Measurements from ENCODE around the gene GRIN3A. TPM values are rescaled to one million over a fixed set of nuclear protein-coding genes. Genes with fewer than 3 reads are reported as not detected.
A peak's percentile ranks its signal among the peaks of the same experiment; 100 is the strongest.
"Not testable (repeated sequence)": the region's sequence is repeated elsewhere in the genome, so short reads cannot be mapped to it uniquely, and the experiment has no call there.

GRIN3A gene
- total RNA-seq, 1 donor from 2014 or later, result 0.81 TPM

DNA sequence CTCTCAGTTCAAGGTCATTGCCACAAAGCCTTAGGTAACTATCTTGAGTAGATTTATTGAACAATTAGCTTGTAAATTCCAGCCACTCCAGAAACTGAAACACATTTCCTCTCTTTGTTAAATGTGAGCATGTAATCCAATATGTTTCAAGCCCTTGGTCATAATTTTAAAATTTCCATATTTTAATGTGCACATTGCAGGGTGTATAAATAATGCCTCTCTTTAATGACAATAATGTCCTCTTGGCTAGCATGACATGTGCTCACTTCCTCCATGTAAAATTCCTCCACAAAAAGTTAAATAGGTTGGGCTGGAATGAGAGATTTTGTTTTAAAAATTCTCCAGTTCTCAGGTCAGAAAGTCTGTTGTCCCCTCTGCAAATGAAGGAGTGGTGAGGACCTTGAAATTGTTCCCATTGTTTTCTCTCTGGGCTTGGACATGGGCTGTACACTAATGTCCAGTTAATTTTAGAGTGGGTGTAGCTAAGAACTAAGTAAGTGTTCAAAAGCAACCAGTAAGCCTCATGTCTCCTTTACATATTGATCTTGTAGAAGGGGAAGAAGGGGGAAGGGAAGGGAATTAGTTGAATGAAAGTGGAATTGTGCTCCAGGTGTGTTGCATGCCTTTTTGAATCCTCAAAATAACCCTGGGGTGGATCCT lies 146.5 kb downstream of the GRIN3A start:
- intact Hi-C loops (cut with DNase I), result no loop called here

DNA sequence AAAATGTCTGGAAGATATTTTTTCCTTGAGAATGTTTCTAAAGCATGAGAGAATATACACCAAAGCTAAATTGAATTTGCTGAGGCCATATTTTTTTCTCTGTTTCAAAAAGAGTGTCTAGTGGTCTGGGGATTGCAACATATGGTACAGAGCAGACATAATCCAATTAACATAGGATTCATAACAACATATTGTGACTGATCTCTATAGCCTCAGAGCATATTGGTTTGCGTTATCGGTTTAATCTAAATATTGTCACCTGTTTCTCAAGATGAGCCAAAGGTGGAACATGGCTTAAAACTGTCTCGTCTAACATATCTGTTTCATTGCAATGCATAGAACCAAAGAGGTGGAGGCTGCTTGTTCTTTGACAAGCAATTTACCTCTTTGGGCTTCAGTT lies 147.5 kb downstream of the GRIN3A start:
- intact Hi-C loops (cut with DNase I), result no loop called here
- DNase-seq (no peak), ATAC-seq (ENCODE audit: poor library complexity) (no peak)

More for the DNA sequence above, 146.5 kb downstream of the GRIN3A start:
- DNase-seq, result no peak
- ATAC-seq (ENCODE audit: poor library complexity), result no peak

DNA sequence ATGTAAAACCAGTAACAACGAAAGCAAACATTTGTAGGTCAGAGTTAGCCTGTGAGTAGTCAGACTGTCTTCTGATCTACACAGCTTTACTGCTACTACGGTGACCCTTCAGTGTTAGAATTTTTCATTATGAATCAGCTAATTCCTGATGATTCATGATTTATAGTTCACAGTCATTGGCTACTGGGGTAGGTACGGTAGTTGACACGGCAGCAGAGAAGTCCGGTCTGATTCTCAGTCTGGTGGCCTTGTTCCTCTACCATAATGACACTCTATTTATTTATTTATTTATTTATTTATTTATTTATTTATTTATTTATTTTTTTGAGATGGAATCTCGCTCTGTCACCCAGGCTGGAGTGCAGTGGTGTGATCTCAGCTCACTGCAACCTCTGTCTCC lies 148.4 kb downstream of the GRIN3A start:
- DNase-seq; intact Hi-C loops (cut with DNase I); ATAC-seq (ENCODE audit: poor library complexity): not testable (repeated sequence)

DNA sequence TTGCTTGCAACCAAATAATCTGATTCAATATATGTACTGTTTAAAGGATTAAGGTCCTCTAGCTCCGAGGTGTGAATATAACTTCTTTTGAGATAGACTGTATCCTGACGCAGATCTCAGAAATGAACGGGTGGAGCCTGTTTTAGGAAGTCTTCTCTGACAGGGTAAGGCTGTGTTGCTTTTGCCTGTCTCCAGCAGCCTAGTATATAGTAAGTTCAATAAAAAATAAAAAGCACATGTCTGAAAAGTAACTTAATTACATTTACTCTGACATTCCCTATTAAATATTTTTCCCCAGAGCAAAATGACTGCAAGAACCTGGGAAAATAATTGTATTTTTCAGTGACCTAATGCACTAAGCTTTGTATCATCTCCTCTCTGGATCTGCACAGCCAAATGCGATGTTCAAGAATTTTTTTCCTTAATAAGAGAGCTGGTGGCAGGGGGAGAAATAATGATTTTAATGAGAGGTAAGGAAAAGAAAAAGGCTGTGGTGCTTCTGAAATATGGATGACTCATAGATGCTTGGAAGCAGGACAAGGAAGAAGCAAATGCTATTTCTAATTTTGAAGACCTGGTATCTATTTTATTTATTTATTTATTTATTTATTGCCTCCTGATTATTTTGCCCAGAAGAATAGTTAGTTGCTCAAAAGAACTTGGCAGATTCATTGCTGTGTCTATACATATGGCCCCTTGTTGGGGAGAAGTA lies 151.0 kb downstream of the GRIN3A start:
- ATAC-seq (ENCODE audit: poor library complexity) (no peak), DNase-seq (no peak)
- intact Hi-C loops (cut with DNase I), result no loop called here

DNA sequence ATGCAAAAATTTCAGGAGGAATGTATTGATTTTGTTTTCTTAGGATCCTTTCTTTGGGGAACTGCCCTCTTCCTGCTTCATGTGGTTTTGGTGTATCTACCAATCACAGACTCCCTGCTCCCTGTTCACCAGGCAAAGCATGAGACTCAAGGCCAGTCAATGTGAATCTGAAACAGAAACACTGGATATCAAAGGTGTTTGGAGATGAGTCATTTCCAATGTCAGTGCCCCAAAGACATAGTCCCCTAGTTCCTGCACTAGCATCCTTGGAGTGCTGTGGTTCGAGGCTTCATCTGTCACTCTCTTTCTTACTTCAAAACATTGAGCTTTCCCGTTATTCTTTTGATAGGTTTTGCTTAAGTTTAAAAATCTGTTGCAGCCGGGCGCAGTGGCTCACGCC lies 151.8 kb downstream of the GRIN3A start:
- ATAC-seq (ENCODE audit: poor library complexity) (no peak), DNase-seq (no peak)
- intact Hi-C loops (cut with DNase I), result no loop called here

DNA sequence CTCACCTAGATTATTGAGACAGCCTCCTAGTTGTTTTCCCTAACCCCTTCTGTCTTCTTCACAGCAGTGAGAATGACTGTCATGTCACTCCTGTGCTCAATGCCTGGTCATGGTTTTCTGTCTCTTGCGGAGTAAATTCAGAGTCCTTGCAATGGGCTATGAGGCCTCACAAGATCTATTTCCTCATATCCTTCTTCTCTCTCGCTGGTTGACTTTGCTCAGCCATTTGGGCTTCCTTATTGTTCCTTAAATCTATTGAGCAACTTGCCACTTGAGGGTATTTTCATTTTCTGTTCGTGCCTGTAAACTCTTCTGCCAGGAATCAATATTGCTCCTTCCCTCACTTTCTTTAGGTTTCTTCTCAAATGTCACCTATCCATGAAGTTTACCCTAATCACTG lies 152.7 kb downstream of the GRIN3A start:
- ATAC-seq (ENCODE audit: poor library complexity), result peak; percentile 52
- no peak for DNase-seq
- intact Hi-C loops (cut with DNase I), result no loop called here

DNA sequence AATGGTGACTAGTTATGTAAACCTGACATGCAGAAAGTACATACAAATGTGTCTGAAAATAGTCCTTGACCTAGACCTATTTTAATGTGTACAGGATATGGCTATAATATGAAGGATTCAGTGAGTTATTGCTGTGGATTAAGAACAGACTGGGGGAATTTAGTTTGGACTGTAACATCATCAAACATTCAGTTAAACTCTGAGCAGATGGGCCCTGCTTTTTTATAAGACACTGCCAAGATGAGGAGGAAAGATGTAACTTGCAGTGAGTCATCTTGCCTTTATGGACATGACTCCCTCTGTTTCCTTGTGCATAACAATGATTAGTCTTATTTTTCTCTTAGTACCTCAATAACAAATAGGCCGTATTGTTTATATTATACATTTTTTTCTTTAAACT lies 155.9 kb downstream of the GRIN3A start:
- no peak for ATAC-seq (ENCODE audit: poor library complexity)
- intact Hi-C loops (cut with DNase I), result no loop called here
- no peak for DNase-seq

DNA sequence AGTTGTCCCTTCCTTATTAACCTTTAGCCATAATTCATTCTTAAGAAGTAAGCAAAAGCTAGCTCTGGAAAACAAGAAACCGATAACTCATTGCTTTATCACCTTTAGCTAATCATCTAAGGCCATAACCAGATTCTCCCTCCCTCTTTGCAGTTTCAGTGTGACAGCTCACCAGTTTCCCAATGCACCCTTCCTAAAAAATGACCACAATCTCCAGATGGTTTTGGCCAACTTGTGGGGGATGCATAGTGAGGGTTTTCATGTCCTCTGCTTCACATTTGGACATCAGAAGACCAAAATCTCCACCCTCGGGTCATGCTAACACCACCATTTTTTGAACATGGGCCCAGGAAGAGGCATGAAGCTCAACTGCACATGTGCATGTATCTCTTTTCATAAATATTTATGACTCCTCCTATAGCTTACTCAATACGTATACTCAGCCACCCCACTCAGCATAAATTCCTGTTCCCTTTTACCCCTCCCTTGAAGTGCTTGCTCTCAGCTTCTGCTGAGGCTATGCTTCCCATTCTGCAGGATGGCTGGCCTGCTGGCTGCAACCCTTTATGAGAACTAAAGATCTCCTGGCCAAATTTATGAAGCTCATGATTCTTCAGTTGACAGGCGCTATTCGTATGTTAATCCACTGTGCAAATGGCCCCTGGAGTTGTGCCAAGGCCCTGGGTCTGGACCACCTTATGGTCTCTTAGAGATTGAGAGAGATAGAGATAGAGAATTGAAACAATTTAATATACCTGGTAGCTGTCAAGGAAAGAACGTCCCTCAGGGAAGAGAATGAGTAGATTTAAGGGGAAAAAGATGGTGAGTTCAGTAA lies 158.5 kb downstream of the GRIN3A start:
- peak; percentile 42 for DNase-seq
- no peak for ATAC-seq (ENCODE audit: poor library complexity)
- intact Hi-C loops (cut with DNase I), result no loop called here

DNA sequence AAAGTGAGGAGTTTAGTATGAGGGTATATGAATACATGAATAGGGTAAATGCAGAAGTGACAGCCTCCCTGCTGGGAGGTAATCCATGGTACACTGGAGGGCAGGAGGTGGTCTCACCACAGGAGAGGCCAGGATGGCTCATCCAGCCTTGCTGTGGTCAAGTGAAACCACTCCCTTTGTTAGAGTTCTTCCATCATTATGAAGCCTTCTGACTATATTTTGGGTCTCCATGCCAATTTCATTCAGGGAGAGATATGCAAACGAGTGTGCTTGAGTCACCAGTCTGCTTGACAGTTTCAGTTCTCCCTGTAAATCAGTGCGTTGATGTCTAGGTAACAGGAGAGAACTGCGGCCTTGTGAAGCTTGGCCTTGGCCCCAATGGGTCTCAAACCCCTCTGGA lies 160.1 kb downstream of the GRIN3A start:
- DNase-seq (no peak), ATAC-seq (ENCODE audit: poor library complexity) (no peak)
- intact Hi-C loops (cut with DNase I), result no loop called here

DNA sequence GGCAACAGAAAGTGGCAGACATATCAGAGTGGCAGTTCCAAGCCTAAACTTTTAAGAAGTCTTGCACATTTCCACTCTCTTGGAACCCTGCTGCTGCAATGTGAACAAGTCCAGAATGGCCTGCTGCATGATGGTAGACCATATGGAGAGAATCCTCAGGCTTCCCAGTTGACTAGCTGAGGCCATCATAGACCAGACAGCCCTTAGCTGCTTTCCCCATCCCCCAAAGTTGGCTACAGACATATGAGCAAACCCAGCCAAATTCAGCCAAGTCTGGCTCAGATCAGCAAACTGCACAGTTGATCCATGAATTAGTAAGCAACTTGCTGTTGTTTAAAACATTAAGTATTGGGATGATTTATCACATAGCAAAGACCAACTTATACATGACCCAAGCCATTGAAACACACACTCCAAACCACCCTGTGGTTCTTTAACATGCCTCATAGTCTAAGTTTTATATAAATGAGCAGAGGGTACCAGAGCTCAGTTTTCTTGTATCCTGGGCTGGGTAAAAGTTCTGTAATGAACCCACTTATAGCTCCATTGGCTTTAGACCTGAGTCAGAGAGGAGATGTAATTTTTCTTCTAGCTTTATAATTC lies 163.6 kb downstream of the GRIN3A start:
- intact Hi-C loops (cut with DNase I), result no loop called here
- no peak for ATAC-seq (ENCODE audit: poor library complexity)
- no peak for DNase-seq

DNA sequence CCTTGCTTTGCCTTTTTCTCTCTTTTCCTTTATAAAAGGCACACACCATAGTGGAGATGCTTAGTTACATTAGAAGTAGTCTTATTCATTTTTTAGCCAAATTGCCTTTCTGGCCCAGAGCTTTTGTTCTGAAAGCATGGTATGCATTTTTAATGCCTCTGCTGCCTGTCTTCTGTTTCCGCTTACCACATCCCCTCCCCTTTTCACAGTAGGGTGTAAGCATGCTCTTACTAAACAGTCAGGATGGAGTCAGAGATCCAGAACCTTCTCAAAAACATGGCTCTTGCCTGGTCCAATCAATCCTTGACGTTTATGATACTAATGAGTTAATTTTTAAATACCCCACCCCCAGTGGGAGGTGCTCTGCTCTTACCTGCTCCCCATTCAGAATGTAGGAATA lies 166.1 kb downstream of the GRIN3A start:
- intact Hi-C loops (cut with DNase I), result no loop called here
- DNase-seq (no peak), ATAC-seq (ENCODE audit: poor library complexity) (no peak)

DNA sequence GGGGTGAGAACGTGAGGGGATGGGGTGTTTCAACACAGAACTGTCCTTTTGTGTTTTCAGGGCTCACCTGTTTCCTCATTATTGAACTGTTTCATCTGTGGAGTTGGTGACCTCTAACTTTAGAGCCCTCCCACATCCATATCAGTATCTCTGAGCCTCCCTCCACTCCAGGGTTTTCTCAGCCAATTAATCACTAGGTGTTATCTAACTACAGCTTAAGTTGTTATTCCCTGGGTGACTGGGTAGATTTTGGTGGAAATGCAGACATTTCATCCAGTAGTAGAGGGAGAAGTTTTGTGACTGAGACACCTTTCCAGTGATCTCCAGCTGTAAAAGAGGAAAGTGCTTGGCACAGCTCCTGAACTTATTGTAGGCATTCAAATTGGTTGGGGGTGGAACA lies 167.3 kb downstream of the GRIN3A start:
- intact Hi-C loops (cut with DNase I), result no loop called here
- ATAC-seq (ENCODE audit: poor library complexity), result no peak
- DNase-seq, result no peak

DNA sequence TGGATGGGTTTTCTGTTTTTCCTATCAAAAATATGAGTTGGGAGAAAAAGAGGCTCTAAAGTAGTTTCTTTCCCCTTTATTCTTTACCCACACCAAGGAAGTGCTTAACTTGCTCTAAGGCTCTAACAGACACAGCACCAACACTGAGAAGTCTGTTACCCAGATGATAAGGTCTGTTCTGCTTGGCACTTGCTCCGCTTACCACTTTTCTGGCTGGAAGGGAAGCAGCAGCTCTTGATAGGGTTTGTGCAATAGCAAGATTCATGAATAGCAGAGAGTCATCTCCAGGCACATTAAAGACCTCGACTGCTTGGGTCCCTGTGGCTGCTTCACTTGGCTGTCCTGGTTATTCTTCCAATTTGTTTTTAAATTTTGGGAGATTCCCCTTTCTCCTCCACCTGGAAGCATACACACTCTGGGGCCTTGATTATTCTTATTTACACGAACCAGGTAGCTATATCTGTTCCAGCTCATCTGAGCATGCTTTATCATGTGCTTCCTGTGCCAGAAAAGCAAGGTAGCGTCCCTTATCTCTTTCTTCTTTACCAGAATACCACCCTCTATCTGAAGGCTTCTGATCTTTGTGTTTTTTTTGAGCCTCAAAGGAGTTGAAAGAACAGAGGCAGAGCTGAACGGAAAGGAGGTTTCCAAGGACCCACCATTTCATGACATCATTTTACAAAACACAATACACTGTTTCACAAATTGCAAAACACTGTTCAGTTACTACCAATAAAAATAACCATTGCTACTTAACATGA lies 168.5 kb downstream of the GRIN3A start:
- DNase-seq, result no peak
- intact Hi-C loops (cut with DNase I), result no loop called here
- peak; percentile 77 for ATAC-seq (ENCODE audit: poor library complexity)

DNA sequence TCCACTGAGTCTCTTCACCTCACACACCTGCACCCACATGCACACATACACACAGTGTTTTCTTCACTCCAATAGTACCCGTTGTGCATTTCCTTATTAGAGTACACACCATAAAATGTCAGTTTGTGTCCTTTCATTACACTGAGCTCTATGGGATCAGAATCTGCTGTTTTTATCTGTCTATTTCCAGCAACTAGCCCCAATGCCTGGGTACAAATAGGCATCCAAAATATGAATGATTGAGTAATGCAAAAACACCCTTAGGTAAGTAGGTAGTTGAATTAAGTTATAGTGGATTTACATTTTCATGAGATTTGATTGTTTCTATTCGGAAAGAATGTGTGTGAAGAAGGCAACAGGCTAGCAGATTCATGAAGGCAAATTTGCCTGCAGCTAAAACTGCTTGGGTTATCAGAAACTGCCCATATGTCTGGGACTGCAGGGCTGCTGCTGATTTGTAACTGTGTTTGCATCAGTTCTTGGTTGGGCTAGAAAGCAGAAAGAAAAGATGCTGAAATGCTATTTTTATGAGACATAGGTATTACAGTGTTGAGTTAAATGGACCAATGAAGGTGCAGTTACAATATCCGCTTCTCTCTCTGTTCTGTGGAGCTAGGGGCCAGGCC lies 170.6 kb downstream of the GRIN3A start:
- intact Hi-C loops (cut with DNase I), result no loop called here
- DNase-seq, result no peak
- ATAC-seq (ENCODE audit: poor library complexity), result no peak

DNA sequence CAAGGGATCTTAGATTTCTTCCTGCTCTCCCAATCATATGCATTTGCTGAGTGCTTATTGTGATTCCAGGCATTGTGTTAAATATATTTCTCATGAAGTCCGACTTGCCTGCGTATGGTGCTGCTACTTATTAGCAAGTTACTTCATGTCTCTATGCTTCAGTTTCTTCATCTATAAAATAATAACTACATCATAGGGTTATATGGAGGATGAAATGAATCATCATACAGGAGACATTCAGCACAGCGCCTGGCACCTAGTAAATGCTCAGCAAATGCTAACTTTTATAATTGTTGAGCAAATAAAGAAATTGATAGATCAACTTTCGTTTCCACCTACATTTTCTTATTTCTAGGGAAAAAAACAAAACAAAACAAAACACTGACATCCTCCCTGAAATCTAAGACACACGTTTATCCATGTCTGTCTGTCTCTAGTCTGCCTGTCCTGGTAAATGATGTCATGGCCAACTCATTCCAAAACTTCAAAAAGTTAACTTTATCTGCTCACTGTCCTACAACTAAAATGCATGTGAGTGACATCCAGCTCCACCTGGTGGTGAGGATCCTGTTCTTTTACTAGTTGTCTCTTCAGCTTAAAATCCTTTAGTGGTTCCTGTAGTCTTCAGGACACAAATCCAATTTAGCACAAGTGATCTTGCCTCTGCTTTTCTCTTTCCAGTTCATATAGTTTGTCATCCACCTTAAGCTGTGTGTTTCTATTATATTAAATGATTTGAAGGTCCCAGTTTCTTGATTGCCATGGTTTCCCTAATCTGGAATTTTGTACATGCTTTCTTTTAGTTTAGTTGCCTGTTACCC lies 171.3 kb downstream of the GRIN3A start:
- intact Hi-C loops (cut with DNase I), result no loop called here
- ATAC-seq (ENCODE audit: poor library complexity) (no peak), DNase-seq (no peak)

DNA sequence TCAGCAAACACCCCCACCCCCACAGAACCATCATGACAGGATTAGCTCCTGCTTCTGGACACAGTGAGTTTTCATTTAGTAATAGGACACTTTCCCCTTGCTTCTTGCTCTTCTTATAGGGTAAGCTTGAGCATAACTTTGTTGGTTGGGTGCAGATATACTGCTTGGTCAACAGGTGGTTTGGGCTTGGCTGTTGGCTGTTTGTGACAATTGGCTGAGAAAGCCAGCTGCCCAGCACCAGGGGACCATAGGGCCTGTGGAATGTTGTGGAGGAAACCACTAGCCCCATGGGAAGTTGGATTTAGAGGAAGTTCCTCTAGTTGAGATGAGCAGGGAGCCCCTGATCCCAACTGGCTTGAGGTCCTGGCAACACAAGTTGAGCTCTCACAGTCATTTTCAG lies 174.2 kb downstream of the GRIN3A start:
- DNase-seq (no peak), ATAC-seq (ENCODE audit: poor library complexity) (no peak)
- intact Hi-C loops (cut with DNase I), result no loop called here

DNA sequence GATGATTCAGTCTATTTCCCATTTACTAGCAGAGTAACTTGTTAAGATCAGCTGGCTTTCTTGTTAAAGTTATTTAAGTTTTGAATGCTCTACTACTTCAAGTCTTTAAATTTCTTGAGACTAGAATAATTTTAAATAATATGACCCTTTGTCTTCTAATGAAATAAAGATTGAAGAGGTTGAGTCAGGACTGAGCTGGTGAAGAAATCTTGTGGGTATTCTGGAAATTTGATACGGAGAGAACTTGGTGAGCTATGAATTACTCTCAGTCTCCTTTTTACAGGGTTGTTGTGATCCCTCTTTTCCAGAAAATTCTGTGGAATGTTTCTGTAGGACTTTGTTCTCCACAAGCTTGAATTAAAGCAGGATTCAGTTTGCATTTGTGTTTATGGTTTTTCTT lies 175.5 kb downstream of the GRIN3A start:
- intact Hi-C loops (cut with DNase I), result no loop called here
- DNase-seq (no peak), ATAC-seq (ENCODE audit: poor library complexity) (no peak)

DNA sequence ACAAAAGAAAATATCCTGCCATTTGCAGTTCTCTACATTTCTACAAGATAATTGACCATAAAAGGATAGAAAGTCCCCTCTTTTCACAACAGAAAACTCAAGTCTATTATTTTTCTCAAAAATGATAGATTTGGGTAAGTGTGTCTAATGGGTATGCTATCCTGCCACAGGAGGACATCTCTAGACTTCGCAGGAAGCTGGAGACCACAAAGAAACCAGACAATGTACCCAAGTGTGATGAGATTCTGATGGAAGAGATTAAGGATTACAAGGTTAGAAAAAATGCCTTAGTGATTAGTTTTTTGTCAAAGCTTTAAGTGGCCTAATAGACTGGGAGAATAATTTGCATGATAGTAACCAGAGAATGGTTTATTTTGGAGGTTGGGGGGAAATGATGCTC lies 176.7 kb downstream of the GRIN3A start:
- ATAC-seq (ENCODE audit: poor library complexity), result no peak
- intact Hi-C loops (cut with DNase I), result no loop called here
- DNase-seq, result no peak
